ENCODE measurements around the gene BACE2. TPM values are rescaled to one million over a fixed set of nuclear protein-coding genes. Genes with fewer than 3 reads are reported as not detected.
"Not testable (repeated sequence)": the region's sequence is repeated elsewhere in the genome, so short reads cannot be mapped to it uniquely, and the experiment has no call there.

BACE2 gene
- total and polyA plus RNA-seq, 2 donors (not counting 1 experiment from before 2014, with no cell fraction given) = 19.5 to 31.5 TPM

- H3K36me3 ChIP-seq (ENCODE audit: control insufficient read depth, insufficient read depth, low read length) = peaks cover under 1% of the 10 kb centered on the region
- H3K27ac ChIP-seq (ENCODE audit: insufficient read depth, low read length) = no peak overlapping the region
- no peaks in the 10 kb centered on the region for H3K4me1 ChIP-seq (ENCODE audit: control insufficient read depth, extremely low read depth, insufficient read depth, low read length)
- TF ChIP-seq CTCF (conservative IDR thresholded peaks at IDR 0.05 in 1 of 2, IDR thresholded peaks at IDR 0.05 in 1 of 2; ENCODE audit: low read depth in 1 of 2, low read length in 2 of 2) = no peak
- no peak for TF ChIP-seq EZH2 (IDR thresholded peaks at IDR 0.05; ENCODE audit: low read length, missing control alignments)
- H3K4me3 ChIP-seq (replicated peaks in 1 of 4; ENCODE audit: control extremely low read depth in 1 of 4, insufficient read depth in 1 of 4, low read depth in 3 of 4, low read length in 4 of 4) = no peak overlapping the region
- no peaks in the 10 kb centered on the region for H3K27me3 ChIP-seq (ENCODE audit: control insufficient read depth, insufficient read depth, low read length)
- H3K9ac ChIP-seq (ENCODE audit: insufficient read depth, low read length) = no peak overlapping the region
- DNase-seq (ENCODE audit: low read depth in 2 of 2) = no peak
- no peak overlapping the region for H3K4me2 ChIP-seq (ENCODE audit: extremely low read depth, insufficient read depth, low read length)
- H3K79me2 ChIP-seq (ENCODE audit: control insufficient read depth, insufficient read depth, low read length) = no peaks in the 10 kb centered on the region
- H2AFZ ChIP-seq (ENCODE audit: low read length) = no peak overlapping the region
- no peaks in the 10 kb centered on the region for H4K20me1 ChIP-seq (ENCODE audit: control insufficient read depth, extremely low read depth, insufficient read depth, low read length)
- no peaks in the 10 kb centered on the region for H3K9me3 ChIP-seq (ENCODE audit: control insufficient read depth, insufficient read depth, low read depth, low read length)
Measured at GRCh38 chr21:41243107-41243506, 75.1 kb downstream of the BACE2 start.

- not testable (repeated sequence) for H2AFZ ChIP-seq (ENCODE audit: low read length); H3K36me3 ChIP-seq (ENCODE audit: control insufficient read depth, insufficient read depth, low read length); H3K27me3 ChIP-seq (ENCODE audit: control insufficient read depth, insufficient read depth, low read length); H3K9me3 ChIP-seq (ENCODE audit: control insufficient read depth, insufficient read depth, low read depth, low read length); H3K4me1 ChIP-seq (ENCODE audit: control insufficient read depth, extremely low read depth, insufficient read depth, low read length); H4K20me1 ChIP-seq (ENCODE audit: control insufficient read depth, extremely low read depth, insufficient read depth, low read length); H3K9ac ChIP-seq (ENCODE audit: insufficient read depth, low read length); H3K4me3 ChIP-seq (replicated peaks in 1 of 4; ENCODE audit: control extremely low read depth in 1 of 4, insufficient read depth in 1 of 4, low read depth in 3 of 4, low read length in 4 of 4); H3K79me2 ChIP-seq (ENCODE audit: control insufficient read depth, insufficient read depth, low read length); H3K4me2 ChIP-seq (ENCODE audit: extremely low read depth, insufficient read depth, low read length); DNase-seq (ENCODE audit: low read depth in 2 of 2); H3K27ac ChIP-seq (ENCODE audit: insufficient read depth, low read length)
Measured at GRCh38 chr21:41244266-41244880, 76.4 kb downstream of the BACE2 start.

GRCh38 chr21:41245509-41246135 is 77.7 kb downstream of the BACE2 start:
- no peaks in the 10 kb centered on the region for H3K79me2 ChIP-seq (ENCODE audit: control insufficient read depth, insufficient read depth, low read length)
- no peaks in the 10 kb centered on the region for H3K4me1 ChIP-seq (ENCODE audit: control insufficient read depth, extremely low read depth, insufficient read depth, low read length)
- no peaks in the 10 kb centered on the region for H4K20me1 ChIP-seq (ENCODE audit: control insufficient read depth, extremely low read depth, insufficient read depth, low read length)
- no peak overlapping the region for H3K9ac ChIP-seq (ENCODE audit: insufficient read depth, low read length)
- H3K27ac ChIP-seq (ENCODE audit: insufficient read depth, low read length) = no peak overlapping the region
- no peak overlapping the region for H2AFZ ChIP-seq (ENCODE audit: low read length)
- DNase-seq (ENCODE audit: low read depth in 2 of 2) = no peak
- no peak overlapping the region for H3K4me2 ChIP-seq (ENCODE audit: extremely low read depth, insufficient read depth, low read length)
- H3K36me3 ChIP-seq (ENCODE audit: control insufficient read depth, insufficient read depth, low read length) = no peaks in the 10 kb centered on the region
- H3K4me3 ChIP-seq (replicated peaks in 1 of 4; ENCODE audit: control extremely low read depth in 1 of 4, insufficient read depth in 1 of 4, low read depth in 3 of 4, low read length in 4 of 4) = no peak overlapping the region
- no peaks in the 10 kb centered on the region for H3K9me3 ChIP-seq (ENCODE audit: control insufficient read depth, insufficient read depth, low read depth, low read length)
- no peak for TF ChIP-seq CTCF (conservative IDR thresholded peaks at IDR 0.05 in 1 of 2, IDR thresholded peaks at IDR 0.05 in 1 of 2; ENCODE audit: low read depth in 1 of 2, low read length in 2 of 2)
- TF ChIP-seq EZH2 (IDR thresholded peaks at IDR 0.05; ENCODE audit: low read length, missing control alignments) = no peak
- no peaks in the 10 kb centered on the region for H3K27me3 ChIP-seq (ENCODE audit: control insufficient read depth, insufficient read depth, low read length)

All from fibroblast of lung (primary cell).